ENCODE results near the gene UTS2R.

UTS2R gene

DNA sequence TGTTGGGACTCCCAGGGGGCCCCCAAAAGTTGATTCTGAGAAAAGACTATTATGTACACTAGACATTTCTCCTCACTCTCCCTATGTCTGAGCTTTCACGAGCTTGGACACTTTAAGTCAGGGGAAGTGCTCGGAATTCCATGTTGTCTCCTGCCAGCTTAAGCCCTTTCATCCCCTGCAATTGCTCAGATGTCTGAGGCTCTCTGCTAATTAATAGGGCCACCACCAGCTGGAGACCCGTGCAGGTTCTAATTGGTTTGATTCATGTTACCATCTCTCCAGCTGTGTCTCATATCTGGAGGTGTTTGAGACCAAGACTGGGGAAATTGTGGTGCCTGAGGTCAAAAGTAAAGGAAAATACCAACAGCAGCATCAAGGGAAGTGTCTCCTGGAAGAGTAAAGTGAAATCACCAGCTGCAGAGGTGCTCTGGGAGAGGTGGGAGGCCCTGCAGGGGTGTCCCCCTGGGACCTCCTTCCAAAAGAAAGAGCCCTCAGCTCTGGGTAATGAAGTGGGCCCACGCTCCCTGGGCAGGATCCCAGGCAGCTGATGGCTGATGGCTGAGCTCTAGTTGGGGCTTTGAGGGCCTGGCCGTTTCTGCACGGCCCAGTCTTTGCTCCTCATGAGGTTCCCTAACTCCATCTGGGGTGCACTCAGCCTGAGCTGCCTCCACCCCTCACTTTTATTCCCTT is 5.8 kb upstream of the UTS2R start:
- Histone ChIP-seq H4K12ac (ENCODE audit: low read depth, low read length) (no peak overlapping the region), H2BK12ac (ENCODE audit: low read length) (no peak overlapping the region), H2BK120ac (ENCODE audit: insufficient read depth, low read length, poor library complexity) (no peak overlapping the region), H2AFZ (ENCODE audit: insufficient read depth, low read length, poor library complexity) (no peak overlapping the region), H3K79me1 (ENCODE audit: low read length) (no peaks in the 10 kb centered on the region), H3K9ac (ENCODE audit: low read length) (no peak overlapping the region), H3K27ac (ENCODE audit: low read depth, low read length) (no peak overlapping the region), H2BK5ac (ENCODE audit: low read depth, low read length, poor library complexity) (no peak overlapping the region), H3K4me3 (ENCODE audit: low read depth, low read length) (no peak overlapping the region), H4K91ac (ENCODE audit: low read depth, low read length) (no peak overlapping the region), H3K4ac (ENCODE audit: low read depth, low read length) (no peak overlapping the region), H3K23ac (ENCODE audit: low read length) (no peak overlapping the region), H3K9me3 (ENCODE audit: insufficient read depth, low read depth, low read length) (peaks cover 5% of the 10 kb centered on the region), H3K4me2 (ENCODE audit: low read length) (no peak overlapping the region), H3K79me2 (ENCODE audit: control insufficient read depth, insufficient read depth, low read length, poor library complexity) (no peaks in the 10 kb centered on the region), H3K27me3 (ENCODE audit: insufficient read depth, low read length) (peaks cover 6% of the 10 kb centered on the region), H3K18ac (ENCODE audit: low read length) (no peak overlapping the region), H2AK5ac (ENCODE audit: low read length) (no peak overlapping the region), H4K8ac (ENCODE audit: low read depth, low read length) (no peak overlapping the region), H3K14ac (ENCODE audit: low read length) (no peak overlapping the region), H3K4me1 (ENCODE audit: control insufficient read depth in 1 of 2, insufficient read depth in 2 of 2, low read length in 2 of 2) (peaks cover 0 to 2% of the 10 kb centered on the region in 2 experiments), H3K36me3 (ENCODE audit: control insufficient read depth in 1 of 2, insufficient read depth in 2 of 2, low read length in 2 of 2) (no peaks in the 10 kb centered on the region)
- WGBS (ENCODE audit: extremely low coverage, insufficient coverage, insufficient read length) = no CpG with 5 or more reads among the region's 6 CpGs
- DNase-seq = no peak

DNA sequence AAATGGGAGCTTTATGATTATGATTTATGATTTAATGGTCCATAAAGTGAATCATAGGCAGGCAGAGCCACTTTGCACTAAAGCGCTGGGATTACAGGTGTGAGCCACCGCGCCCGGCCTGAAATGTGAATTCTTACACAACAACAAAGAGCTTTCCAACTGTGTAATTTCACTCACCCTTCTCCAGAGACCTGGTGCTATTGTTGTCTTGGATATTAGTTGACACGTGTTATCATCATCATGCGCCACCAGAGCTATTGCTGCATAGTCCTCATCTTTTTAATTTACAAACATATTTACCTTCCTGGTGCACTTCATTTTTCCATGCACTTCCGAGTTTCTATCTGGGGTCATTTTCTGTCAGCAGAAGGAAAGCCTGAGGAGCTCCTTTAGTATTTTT is 4.8 kb upstream of the UTS2R start:
- H3K18ac ChIP-seq (ENCODE audit: low read length) = no peak overlapping the region

DNA sequence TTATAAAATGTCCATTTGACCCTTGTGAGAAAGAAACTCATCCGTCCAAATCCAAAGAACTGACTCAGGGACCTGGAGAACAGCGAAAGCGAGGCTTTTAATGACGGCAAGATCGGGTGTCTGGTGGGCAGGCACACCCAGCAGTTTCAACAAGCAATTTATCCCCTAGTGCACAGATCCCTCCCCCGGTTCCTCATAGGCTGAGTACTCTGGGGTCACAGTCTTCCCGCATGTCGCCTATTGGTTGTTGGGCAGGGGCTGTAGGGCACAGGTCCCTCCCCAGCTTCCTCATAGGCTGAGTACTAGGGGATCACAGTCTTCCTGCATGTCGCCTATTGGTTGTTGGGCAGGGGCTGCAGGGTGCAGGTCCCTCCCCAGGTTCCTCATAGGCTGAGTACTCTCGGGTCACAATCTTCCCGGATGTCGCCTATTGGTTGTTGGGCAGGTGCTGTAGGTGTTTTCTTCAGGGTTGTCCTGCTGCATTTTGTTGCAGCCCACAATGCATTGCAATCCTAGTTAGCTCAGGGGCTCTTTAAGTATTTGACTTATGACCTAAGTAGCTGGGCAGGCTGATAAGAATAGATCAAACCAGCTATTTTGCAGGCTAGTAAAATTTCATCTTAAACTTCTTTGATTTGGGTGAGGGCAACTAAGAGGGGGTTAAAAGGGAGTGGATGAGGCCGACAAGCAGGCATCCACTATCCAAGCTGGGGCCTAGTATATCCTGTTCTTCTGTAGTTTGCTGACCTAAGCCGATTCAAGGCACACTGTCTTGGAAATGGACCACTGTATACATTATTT is 3.6 kb upstream of the UTS2R start:
- H2BK120ac ChIP-seq (ENCODE audit: insufficient read depth, low read length, poor library complexity) = no peak overlapping the region
- no peak overlapping the region for H2AFZ ChIP-seq (ENCODE audit: insufficient read depth, low read length, poor library complexity)
- no peak overlapping the region for H2BK5ac ChIP-seq (ENCODE audit: low read depth, low read length, poor library complexity)

More for the DNA sequence above, 4.8 kb upstream of the UTS2R start:
- DNase-seq = no peak
- Histone ChIP-seq H3K79me1 (ENCODE audit: low read length) (no peaks in the 10 kb centered on the region), H2BK12ac (ENCODE audit: low read length) (no peak overlapping the region), H3K9ac (ENCODE audit: low read length) (no peak overlapping the region), H3K4me1 (ENCODE audit: control insufficient read depth in 1 of 2, insufficient read depth in 2 of 2, low read length in 2 of 2) (peaks cover 2 to 3% of the 10 kb centered on the region in 2 experiments), H3K14ac (ENCODE audit: low read length) (no peak overlapping the region), H2BK5ac (ENCODE audit: low read depth, low read length, poor library complexity) (no peak overlapping the region), H3K4me2 (ENCODE audit: low read length) (no peak overlapping the region), H3K79me2 (ENCODE audit: control insufficient read depth, insufficient read depth, low read length, poor library complexity) (no peaks in the 10 kb centered on the region), H3K23ac (ENCODE audit: low read length) (no peak overlapping the region), H2AK5ac (ENCODE audit: low read length) (no peak overlapping the region), H4K8ac (ENCODE audit: low read depth, low read length) (no peak overlapping the region), H2AFZ (ENCODE audit: insufficient read depth, low read length, poor library complexity) (no peak overlapping the region), H4K91ac (ENCODE audit: low read depth, low read length) (no peak overlapping the region), H3K36me3 (ENCODE audit: control insufficient read depth in 1 of 2, insufficient read depth in 2 of 2, low read length in 2 of 2) (no peaks in the 10 kb centered on the region), H3K27me3 (ENCODE audit: insufficient read depth, low read length) (peaks cover 15% of the 10 kb centered on the region), H2BK120ac (ENCODE audit: insufficient read depth, low read length, poor library complexity) (no peak overlapping the region), H4K12ac (ENCODE audit: low read depth, low read length) (no peak overlapping the region), H3K4ac (ENCODE audit: low read depth, low read length) (no peak overlapping the region), H3K9me3 (ENCODE audit: insufficient read depth, low read depth, low read length) (peaks cover 10% of the 10 kb centered on the region), H3K4me3 (ENCODE audit: low read depth, low read length) (no peak overlapping the region), H3K27ac (ENCODE audit: low read depth, low read length) (no peak overlapping the region)
- WGBS (ENCODE audit: extremely low coverage, insufficient coverage, insufficient read length) = no CpG with 5 or more reads among the region's 7 CpGs

DNA sequence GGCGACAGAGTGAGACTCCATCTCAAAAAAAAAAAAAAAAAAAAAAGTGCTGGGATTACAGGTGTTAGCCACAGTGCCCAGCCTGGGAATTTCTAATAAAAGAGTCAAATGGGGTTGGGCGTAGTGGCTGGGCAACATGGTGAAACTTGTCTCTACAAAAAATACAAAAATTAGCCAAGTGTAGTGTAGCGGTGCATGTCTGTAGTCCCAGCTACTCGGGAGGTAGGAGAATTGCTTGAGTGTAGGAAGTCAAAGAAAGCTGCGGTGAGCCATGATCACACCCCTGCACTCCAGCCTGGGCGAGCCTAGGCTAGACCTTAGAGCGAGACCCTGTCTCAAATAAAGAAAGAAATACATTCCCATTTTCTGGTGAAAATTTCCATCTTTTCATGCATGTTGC is 2.4 kb upstream of the UTS2R start:
- H3K4me2 ChIP-seq (ENCODE audit: low read length) = no peak overlapping the region
- no peak overlapping the region for H3K23ac ChIP-seq (ENCODE audit: low read length)
- H3K79me1 ChIP-seq (ENCODE audit: low read length) = no peaks in the 10 kb centered on the region
- no peak overlapping the region for H3K4ac ChIP-seq (ENCODE audit: low read depth, low read length)
- no peak overlapping the region for H2AK5ac ChIP-seq (ENCODE audit: low read length)
- WGBS (ENCODE audit: extremely low coverage, insufficient coverage, insufficient read length) = no CpG with 5 or more reads among the region's 7 CpGs
- H3K14ac ChIP-seq (ENCODE audit: low read length) = no peak overlapping the region
- no peak overlapping the region for H3K4me3 ChIP-seq (ENCODE audit: low read depth, low read length)
- H4K8ac ChIP-seq (ENCODE audit: low read depth, low read length) = no peak overlapping the region
- peaks cover 19% of the 10 kb centered on the region for H3K9me3 ChIP-seq (ENCODE audit: insufficient read depth, low read depth, low read length)
- no peaks in the 10 kb centered on the region for H3K79me2 ChIP-seq (ENCODE audit: control insufficient read depth, insufficient read depth, low read length, poor library complexity)
- H2AFZ ChIP-seq (ENCODE audit: insufficient read depth, low read length, poor library complexity) = no peak overlapping the region
- H2BK12ac ChIP-seq (ENCODE audit: low read length) = no peak overlapping the region
- H3K27ac ChIP-seq (ENCODE audit: low read depth, low read length) = no peak overlapping the region
- H3K9ac ChIP-seq (ENCODE audit: low read length) = no peak overlapping the region
- H2BK5ac ChIP-seq (ENCODE audit: low read depth, low read length, poor library complexity) = no peak overlapping the region
- H4K12ac ChIP-seq (ENCODE audit: low read depth, low read length) = no peak overlapping the region
- peaks cover 2 to 3% of the 10 kb centered on the region in 2 experiments for H3K4me1 ChIP-seq (ENCODE audit: control insufficient read depth in 1 of 2, insufficient read depth in 2 of 2, low read length in 2 of 2)
- no peak overlapping the region for H4K91ac ChIP-seq (ENCODE audit: low read depth, low read length)
- H3K36me3 ChIP-seq (ENCODE audit: control insufficient read depth in 1 of 2, insufficient read depth in 2 of 2, low read length in 2 of 2) = no peaks in the 10 kb centered on the region
- no peak overlapping the region for H3K18ac ChIP-seq (ENCODE audit: low read length)
- peaks cover 25% of the 10 kb centered on the region for H3K27me3 ChIP-seq (ENCODE audit: insufficient read depth, low read length)
- no peak overlapping the region for H2BK120ac ChIP-seq (ENCODE audit: insufficient read depth, low read length, poor library complexity)
- DNase-seq = no peak

More for the DNA sequence above, 3.6 kb upstream of the UTS2R start:
- no peaks in the 10 kb centered on the region for H3K79me1 ChIP-seq (ENCODE audit: low read length)
- H3K4me2 ChIP-seq (ENCODE audit: low read length) = no peak overlapping the region
- peaks cover 25% of the 10 kb centered on the region for H3K27me3 ChIP-seq (ENCODE audit: insufficient read depth, low read length)
- H3K18ac ChIP-seq (ENCODE audit: low read length) = no peak overlapping the region
- H3K4me1 ChIP-seq (ENCODE audit: control insufficient read depth in 1 of 2, insufficient read depth in 2 of 2, low read length in 2 of 2) = peaks cover 2 to 3% of the 10 kb centered on the region in 2 experiments
- no CpG with 5 or more reads among the region's 14 CpGs for WGBS (ENCODE audit: extremely low coverage, insufficient coverage, insufficient read length)
- H3K4ac ChIP-seq (ENCODE audit: low read depth, low read length) = no peak overlapping the region
- H3K79me2 ChIP-seq (ENCODE audit: control insufficient read depth, insufficient read depth, low read length, poor library complexity) = no peaks in the 10 kb centered on the region
- no peak overlapping the region for H4K8ac ChIP-seq (ENCODE audit: low read depth, low read length)
- no peak overlapping the region for H3K14ac ChIP-seq (ENCODE audit: low read length)
- H3K27ac ChIP-seq (ENCODE audit: low read depth, low read length) = no peak overlapping the region
- H2BK12ac ChIP-seq (ENCODE audit: low read length) = no peak overlapping the region
- H4K91ac ChIP-seq (ENCODE audit: low read depth, low read length) = no peak overlapping the region
- no peak overlapping the region for H2AK5ac ChIP-seq (ENCODE audit: low read length)
- H3K9me3 ChIP-seq (ENCODE audit: insufficient read depth, low read depth, low read length) = peaks cover 18% of the 10 kb centered on the region
- H3K9ac ChIP-seq (ENCODE audit: low read length) = no peak overlapping the region
- no peak overlapping the region for H3K23ac ChIP-seq (ENCODE audit: low read length)
- H3K4me3 ChIP-seq (ENCODE audit: low read depth, low read length) = no peak overlapping the region
- no peak overlapping the region for H4K12ac ChIP-seq (ENCODE audit: low read depth, low read length)
- no peak for DNase-seq
- no peaks in the 10 kb centered on the region for H3K36me3 ChIP-seq (ENCODE audit: control insufficient read depth in 1 of 2, insufficient read depth in 2 of 2, low read length in 2 of 2)
